Thyroid gland (tissue), 4 donors: ENCODE results near the gene ADAMTSL1.

Experiments used
- POLR2A ChIP-seq, 2 donors: fragments of 450-650 bp; IDR thresholded peaks; one replicate each; pipeline ENCODE4 v1.6.1; 2017; ENCODE audit warnings: antibody characterized with exemption in 2 of 2, mild to moderate bottlenecking in 2 of 2, moderate library complexity in 1 of 2
- TF ChIP-seq, protein P1 (sequence below), 6 experiments: fragments of 200-600 bp in 3 of 6; fragments of 450-650 bp in 3 of 6; sonication (generic) in 3 of 6; IDR thresholded peaks; one replicate each; pipeline ENCODE4 v1.5.1; 2016 to 2019; ENCODE audit warnings: antibody characterized with exemption in 6 of 6, mild to moderate bottlenecking in 2 of 6, inconsistent platforms in 1 of 6, moderate library complexity in 1 of 6

DNA sequence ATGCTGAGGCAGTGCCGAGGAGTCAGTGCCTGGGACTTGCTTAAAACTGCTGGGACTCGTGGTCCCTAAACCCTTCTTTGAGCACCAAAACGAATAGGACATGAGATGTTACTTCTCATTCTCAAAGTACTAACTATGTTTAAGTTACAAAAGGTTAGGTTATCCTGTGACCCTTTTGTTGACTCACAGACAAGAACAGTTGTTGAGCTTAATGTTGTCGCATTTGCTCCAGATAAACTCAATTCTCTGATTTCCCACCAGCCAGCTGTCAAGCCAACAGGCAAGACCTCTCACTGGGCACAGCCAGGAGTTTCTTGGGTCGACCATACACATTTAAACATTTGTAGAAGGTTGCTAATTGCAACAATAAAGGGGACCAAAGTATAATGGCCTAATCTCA is 249.4 kb downstream of the ADAMTSL1 start:
- TF ChIP-seq, protein P1, sequence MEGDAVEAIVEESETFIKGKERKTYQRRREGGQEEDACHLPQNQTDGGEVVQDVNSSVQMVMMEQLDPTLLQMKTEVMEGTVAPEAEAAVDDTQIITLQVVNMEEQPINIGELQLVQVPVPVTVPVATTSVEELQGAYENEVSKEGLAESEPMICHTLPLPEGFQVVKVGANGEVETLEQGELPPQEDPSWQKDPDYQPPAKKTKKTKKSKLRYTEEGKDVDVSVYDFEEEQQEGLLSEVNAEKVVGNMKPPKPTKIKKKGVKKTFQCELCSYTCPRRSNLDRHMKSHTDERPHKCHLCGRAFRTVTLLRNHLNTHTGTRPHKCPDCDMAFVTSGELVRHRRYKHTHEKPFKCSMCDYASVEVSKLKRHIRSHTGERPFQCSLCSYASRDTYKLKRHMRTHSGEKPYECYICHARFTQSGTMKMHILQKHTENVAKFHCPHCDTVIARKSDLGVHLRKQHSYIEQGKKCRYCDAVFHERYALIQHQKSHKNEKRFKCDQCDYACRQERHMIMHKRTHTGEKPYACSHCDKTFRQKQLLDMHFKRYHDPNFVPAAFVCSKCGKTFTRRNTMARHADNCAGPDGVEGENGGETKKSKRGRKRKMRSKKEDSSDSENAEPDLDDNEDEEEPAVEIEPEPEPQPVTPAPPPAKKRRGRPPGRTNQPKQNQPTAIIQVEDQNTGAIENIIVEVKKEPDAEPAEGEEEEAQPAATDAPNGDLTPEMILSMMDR (IDR thresholded peaks at IDR 0.05): no peak
- no peak for TF ChIP-seq POLR2A (IDR thresholded peaks at IDR 0.05)
